Right lung (tissue), 5 donors: Measurements from ENCODE around the gene LOXL3. TPM values are rescaled to one million over a fixed set of nuclear protein-coding genes. Genes with fewer than 3 reads are reported as not detected.

ENCODE experiments used
- DNase-seq, 2 donors: peaks; one replicate each; pipeline ENCODE4 v3.0.0-alpha.2; 2013
- polyA plus RNA-seq, 5 donors: library from polyadenylated mRNA; unstranded; fragments of 120-200 nt; gene quantifications; one replicate each; pipeline versions ENCODE4 v1.2.1 to v1.2.3, GENCODE V29; 2013; ENCODE audit warnings: inconsistent platforms in 1 of 5, low replicate concordance in 1 of 5; ENCODE audit not compliant: insufficient read length in 5 of 5, insufficient read depth in 1 of 5

LOXL3 gene
- polyA plus RNA-seq, 5 donors = 7.9 to 9.9 (median 9.6) TPM

DNA sequence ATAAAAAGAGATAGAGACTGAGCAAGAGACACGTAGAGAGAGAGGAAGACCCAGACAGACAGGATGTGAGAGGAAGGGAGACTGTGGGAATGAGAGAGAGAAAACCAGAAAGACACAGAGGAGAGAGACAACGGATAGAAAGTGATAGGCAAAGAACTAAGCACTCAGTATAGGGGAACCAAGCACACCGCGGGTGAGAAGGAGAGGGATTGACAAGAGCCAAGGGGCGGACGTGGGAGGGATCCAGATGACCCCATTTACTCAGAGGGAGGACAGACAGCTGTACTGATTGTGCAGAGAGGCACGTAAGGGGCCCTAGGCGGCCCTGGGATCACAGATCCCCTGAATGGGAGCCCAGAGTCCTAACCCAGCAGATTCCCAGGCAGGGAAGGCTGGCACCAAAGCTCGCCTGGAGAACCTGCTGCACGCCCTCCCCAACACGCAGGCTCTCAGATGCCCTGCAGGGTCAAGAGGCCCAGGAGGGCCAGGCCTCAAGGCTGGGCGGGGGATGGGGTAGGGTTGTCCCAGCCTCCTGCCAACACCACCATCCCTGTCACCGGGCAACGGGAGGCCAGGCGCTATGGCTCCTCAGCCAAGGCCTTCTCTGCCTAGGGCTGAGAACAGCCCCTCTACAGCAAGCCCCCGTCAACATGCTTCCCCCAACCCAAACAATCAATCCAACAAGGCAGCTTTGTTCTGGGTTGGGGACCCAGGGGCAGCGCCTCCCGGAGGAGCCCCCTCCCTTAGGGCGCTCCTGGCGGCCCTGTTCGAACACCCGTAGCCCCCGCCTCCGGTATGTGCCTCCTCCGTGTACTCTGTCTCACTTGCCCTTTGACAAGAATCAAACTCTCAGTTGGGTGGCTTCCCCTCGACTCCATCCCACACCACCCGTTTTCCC lies 579 bp downstream of the LOXL3 start:
- DNase-seq = no peak

DNA sequence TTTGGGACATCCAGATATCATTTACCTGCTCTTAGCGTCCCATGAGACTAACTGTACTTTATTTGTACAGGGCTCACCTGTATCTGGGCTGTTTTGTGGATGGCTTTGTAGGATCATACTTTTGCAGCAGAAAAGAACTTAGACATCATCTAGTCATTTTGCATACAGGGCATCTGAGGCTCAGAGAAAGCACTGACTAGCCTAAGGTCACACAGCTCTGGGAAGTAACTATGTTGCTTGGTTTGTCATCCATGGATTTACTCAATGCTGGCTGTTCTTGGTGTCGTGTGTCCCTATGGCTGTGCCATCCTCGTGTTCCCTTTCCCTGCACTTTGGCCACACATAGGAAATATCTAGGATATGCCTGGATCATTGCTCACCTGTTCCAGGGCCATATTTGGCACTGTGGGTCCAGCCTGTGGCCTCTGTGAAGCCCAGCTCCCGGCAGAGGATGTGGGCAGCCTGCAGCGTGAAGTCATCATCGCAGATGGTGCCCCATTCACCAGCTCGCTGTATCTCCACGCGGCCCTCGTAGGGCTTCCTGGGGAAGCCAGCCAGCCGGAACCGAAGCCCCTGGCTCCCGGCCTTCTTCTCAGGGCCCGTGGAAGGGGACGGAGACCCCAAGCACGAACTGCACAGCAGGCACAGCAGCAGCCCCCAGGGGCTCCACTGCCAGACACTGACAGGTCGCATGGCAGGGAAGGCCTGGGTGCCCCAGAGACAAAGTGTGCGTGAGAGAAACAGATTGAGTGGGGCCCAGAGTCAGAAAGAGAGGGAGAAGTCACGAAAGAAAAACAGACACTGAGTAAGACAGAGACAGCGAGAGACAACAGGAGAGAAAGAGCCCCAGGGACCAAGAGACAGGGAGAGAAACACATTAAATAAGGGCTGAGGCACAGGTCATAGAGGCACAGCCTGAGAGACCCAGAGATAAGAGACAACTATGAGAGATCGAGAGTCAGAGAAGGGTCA lies 1.5 kb downstream of the LOXL3 start:
- DNase-seq = no peak

DNA sequence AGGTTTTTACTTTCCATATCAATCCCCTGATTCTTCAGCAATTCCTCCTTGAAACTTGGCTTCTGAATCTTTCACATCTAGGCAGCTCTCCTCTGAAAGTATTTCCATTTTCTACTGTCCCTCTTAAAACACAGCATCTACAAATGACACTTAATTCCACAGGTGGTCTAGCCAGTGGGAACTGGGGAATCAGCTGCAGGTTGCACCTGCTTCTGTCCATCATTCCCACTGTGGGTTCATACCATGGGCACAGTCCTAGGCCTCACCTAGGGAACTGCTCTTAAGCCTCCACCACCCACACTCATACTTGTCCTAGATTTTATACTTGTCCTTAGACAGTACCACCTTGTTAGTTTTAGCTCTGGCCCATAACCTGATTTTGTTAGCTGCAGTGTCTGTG lies 2.2 kb downstream of the LOXL3 start:
- DNase-seq = no peak

DNA sequence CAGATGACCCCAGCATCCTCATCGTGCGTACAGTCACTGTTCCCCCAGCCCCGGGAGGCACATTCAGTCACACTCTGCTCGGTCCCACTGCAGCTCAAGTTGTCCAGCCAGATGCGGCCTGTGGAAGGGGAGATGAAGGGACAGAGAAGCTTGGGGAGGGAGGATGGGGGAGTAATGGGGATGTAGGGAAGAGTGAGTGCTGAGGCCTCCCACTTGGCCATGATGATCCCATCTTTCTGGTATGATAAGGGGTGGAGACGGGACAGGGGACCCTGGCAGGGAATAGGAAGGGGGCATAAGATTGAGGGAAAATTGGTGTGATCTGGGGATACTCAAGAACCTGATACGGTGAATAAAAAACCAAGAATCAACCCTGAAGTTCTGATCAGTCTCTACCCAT lies 3.5 kb downstream of the LOXL3 start:
- no peak for DNase-seq

DNA sequence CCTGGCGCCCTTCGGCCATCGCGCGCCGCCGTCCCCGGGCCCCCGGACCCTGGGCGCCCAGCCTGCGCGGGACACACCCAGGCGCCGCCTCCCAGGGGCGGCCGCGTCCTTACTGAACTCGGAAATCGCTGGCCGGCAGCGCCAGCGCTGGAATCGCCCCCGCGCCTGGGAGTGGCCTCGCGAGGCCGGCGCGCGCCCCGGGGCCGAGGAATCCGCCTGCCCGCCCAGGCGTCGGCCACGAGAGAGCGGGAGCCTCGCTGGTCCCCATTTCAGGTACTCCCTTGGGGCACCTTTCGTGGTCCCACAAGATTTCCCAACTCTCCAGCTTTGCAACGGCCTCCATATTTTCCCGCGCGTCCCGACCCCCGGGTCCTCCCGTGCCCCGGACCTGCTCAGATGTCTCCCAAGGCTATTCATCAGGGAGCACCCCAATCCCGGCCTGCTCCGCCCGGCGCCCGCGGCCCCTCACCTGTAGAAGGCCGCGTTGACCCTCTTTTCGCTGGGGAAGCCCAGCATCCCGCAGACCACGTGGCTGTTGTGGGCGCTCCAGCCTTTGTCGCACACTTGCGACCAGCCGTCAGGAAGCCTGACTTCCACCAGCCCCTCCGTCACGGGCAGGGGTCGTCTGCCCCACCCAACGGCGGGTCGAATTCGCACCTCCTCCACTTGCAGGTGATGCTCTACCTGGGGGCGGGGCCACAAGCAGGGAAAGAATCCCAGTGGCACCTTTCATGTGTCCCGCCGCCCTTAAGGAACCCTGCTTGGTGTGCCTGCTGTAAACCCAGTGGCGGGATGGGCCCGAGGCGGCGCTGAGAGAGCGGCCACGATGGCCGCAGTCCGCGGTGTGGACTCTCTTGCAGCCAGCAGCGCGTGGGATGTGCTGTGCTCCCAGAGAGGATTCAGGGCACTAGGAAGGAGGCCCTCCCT lies 4.6 kb downstream of the LOXL3 start:
- DNase-seq = peak; percentile 50 to 57

DNA sequence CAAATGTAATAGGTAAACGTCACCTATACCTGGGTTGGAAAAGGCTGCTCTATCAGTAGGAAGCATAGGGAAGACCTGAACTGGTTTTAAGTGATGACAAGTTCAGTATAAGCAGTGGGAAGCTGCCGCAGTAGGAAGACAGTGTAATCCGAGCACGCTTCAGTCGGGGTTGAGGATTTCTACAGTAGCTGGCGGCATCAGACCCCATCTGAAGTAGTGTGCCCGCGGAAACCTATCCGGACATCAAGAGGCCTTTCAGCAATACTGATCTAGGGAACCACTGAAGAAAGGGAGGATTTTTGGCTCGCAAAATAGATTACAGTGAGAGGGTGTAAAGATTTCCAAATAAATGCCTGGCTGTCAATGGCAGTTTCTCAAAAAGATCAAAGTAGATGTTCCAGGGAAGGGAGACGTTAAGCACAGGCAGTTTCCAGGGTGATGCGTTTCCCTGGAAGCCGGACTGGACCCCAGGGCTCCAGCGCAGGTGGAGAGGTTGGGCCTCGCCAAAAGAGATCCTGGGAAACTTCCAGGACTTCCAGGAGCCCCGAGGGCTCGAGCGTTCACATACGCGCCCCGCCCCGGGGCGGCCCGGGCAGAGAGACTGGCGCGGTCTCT lies 5.3 kb downstream of the LOXL3 start:
- DNase-seq = peak in 1 of 2 donors; percentile 7

DNA sequence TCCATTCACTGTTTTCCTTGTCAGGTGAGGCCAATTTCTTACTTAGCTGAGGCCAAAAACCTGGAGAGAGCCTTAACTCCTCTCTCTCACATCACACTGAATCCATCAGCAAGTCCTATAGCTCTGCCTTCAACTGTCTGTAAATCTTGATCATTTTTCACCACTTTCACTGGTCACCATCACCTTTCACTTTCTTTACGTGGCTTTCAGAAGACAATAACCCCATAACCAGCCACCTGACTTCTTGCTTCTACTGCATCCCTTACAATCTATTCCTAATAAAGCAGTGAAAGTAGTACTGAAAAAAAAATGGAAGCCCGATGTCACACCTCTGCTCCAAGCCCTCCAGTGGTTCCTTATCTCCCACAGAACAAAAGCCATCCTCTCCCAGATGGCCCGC lies 7.7 kb downstream of the LOXL3 start:
- no peak for DNase-seq

DNA sequence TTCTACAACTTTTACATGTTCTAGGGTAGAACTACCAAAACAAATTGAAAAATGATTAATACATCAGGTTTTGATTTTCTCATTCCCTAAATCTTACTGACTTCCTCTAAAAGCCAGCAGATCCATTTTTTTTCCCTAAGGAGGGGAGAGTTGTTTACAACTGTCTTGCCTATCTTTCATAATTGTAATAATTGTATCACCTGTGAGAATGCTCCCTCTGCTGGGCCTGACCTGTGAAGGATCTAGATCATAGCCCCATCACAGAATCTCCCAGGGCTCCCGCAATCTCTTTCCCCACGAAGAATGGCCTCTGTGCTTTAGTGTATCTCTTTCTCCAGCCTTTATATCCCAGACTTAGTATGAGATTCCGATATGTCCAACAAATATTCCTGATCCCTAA lies 9.1 kb downstream of the LOXL3 start:
- no peak for DNase-seq

DNA sequence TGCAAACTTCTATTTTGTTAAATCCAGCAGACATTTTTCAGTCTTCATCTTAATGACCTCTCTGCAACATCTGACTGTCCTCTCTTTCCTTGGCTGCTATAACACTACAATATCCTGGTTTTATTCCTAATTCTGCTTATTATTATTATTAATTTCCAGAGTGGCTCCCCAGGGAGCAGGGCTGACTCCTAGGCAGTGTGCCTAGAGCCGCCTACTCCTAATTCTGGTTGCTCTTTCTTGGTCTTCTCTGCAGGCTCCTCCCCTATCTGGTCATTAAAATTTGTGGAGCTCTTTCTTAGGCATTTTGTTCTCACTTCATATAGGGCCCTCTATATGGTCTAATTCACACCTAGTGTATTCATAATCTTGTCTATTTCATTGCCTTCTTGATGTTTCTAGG lies 10.8 kb downstream of the LOXL3 start:
- no peak for DNase-seq

DNA sequence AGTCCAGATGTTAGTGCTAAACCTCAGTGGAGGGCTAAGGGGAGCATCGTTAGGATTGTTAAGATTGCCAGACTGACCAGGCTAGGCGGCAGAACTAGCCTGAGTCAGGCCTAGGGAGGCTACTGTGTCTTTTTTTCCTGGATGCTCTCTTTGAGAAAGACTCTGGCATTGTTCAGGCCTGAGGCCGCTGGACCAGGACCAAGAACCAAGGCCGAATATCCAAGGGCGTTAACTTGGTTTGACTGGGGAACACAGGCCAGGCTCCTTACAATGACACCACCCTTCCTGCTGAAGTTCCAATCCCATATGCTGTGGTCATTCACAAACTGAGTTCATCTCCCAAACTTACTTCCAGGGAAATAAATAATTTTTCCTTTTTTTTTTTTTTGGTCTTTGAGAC lies 13.5 kb downstream of the LOXL3 start:
- no peak for DNase-seq

DNA sequence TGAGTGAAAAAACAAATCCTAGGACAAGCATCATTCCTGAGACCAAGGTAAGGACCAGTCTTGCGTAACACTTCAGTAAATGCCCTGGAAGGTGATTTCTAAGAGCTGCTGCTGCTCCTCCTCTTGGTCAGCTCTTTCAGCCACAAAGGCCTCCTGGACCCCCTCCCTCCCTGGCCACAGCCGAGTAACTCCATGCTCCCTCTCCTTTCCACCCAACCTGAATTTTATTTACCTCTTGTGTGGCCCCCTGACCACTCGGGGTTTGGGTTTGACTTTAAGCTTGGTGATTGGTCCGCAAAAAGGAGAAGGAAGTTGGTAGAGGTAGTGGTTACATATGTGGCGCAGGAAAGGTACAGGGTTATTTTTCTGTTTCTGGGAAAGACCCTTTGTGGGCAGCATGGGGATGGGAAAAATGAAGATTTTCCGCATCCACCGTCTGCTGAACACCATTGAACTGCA lies 14.8 kb downstream of the LOXL3 start:
- no peak for DNase-seq

DNA sequence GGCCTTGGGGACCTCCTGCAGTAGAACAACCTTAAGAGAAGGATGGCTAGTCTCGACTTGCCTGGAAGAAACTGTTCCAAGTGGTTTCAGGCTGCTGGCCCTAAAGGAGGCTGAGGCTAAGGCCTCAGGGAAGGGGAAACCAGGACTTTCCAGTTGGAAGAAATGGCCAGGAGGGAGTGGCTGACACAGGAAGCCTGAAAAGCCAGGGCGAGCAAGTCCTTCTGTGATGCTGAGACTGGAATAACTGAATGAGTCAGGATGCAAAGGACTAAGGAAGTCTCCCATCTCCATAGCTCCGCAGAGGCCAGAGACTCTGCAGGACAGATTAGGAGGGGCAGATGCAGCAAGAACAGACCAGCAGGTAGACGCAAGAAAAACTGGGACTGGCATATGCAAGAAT lies 16.6 kb downstream of the LOXL3 start:
- no peak for DNase-seq

DNA sequence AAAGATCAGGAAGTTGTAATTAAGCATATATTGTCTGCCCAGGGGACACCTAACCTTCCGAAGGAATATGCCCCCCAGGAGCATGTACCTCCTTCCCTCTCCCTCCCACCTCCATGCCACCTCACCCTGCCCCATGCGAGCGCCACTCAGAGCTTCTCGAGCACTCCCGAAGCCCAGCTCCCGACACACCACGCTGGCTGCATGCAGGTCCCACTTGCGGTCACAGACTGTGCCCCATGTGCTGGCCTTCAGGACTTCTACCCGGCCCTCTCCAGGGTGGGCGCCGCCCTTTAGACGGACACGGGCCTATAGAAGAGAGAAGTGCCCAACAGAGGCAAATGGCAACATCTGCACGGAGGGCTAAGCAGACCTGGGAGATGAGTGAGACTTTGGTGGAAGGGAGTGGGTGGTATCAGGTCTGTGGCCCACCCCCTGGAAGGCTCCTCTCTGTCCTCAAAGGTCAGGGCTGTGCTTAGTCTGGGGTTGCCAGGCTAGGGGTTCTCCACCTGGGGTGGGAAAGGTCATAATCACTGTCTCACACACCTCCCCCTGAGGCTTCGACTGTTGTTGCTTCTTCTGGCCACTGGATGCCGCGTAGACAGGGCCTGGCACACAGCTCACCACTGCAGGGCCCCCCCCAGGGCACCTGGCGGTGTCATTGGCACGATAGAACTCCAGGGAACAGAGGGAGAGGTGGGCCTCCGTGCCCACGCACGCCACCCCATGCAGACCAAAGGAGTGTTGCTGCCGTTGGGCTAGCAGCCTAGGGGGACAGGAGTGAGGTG lies 17.4 kb downstream of the LOXL3 start:
- DNase-seq = no peak

DNA sequence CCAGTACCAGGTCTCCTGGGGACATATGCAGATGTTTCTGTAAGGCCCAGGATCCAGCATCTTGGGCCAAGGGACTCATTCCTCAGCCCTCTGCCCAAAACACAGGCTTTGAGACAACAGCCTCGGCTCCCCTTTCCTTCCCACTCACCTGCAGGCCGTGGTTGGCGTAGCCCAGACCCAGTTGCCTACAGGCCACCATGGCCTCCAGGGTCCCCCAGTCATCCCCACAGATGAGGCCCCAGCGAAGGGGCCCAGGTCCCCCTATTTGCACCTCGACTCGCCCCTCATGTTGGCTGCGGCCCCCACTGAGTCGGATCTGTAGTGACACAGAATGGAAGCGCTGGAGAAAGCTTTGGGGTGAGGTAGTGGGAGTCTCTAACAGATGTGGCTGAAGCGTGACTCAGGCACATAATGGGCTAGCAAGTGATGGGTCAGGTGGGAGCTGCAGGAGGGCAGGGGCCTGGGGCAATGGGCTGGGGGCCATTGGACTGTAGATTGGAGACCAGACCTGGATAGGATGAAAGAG lies 18.2 kb downstream of the LOXL3 start:
- no peak for DNase-seq

DNA sequence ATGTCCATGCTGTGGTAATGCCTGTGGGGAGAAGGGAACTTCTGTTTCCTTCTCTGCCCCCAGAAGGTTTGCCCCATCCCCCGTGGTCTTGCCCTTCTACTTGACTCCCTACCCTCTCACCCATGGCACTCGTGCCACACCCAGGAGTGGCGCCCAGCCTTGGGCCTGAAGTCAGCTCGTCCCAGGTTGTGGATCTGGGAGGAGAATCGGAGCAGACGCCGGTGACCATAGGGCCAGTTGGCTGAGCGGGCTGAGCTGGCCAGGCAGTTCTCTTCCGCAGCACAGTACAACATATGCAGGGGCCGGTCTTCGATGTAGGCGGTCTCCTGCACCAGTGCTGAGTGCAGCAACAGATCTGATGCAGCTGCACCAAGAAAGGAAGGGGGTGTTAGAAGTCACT lies 19.3 kb downstream of the LOXL3 start:
- no peak for DNase-seq

DNA sequence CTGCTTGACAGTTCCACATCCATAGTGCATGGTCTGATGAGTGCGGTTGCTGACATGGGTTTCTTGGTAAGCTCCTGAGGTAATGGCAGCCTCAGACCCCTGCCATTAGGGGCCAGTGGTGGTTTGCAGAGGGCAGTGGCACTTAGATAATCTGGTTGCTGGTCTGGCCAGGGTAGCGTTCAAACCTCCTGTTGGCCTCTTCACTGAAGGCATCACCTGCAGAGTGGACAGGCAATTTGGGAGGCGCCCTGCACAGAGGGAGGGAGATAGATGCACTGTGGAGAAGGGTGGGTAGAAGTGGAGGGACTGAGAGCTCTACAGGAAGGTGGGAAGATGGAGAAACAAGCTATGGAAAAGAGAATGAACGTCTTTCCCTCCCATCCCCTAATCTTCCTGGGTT lies 20.3 kb downstream of the LOXL3 start:
- no peak for DNase-seq

DNA sequence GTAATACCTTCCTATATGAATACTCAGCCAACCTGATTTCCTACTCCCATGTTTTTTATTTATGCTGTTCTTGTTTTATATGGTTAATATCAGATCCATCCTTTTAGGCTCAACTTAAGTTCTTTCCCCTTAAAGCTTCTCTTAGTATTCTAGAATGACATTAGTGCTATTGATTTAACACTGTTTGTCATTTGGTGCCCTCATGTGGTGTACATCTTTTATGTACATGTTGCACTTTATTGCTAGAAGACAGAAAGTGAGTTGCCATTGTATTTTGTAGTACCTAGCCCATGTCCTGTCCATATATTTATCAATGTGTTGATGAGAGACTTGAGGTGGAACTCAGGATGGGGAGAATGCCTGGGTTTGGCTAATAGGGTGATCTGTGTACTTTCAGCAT lies 21.5 kb downstream of the LOXL3 start:
- DNase-seq = no peak

DNA sequence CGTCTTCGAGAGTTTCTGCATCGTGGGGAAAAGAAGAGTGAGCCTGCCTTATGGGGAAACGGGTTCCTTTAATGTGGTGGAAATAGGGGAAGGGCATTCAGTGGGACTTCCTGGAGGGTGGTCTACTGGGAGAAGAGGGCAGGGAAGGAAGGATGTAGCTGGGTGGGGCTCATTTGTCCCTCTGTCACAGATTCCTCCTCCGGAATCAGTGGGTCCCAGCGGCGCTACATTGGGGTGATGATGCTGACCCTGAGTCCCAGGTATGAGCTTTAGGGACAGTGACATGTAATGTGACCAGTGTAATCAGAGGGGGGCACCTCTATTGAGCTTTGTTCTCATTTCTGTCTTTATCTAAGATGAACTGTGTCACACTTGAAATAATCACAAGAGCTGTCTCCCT lies 22.1 kb downstream of the LOXL3 start:
- DNase-seq = no peak

DNA sequence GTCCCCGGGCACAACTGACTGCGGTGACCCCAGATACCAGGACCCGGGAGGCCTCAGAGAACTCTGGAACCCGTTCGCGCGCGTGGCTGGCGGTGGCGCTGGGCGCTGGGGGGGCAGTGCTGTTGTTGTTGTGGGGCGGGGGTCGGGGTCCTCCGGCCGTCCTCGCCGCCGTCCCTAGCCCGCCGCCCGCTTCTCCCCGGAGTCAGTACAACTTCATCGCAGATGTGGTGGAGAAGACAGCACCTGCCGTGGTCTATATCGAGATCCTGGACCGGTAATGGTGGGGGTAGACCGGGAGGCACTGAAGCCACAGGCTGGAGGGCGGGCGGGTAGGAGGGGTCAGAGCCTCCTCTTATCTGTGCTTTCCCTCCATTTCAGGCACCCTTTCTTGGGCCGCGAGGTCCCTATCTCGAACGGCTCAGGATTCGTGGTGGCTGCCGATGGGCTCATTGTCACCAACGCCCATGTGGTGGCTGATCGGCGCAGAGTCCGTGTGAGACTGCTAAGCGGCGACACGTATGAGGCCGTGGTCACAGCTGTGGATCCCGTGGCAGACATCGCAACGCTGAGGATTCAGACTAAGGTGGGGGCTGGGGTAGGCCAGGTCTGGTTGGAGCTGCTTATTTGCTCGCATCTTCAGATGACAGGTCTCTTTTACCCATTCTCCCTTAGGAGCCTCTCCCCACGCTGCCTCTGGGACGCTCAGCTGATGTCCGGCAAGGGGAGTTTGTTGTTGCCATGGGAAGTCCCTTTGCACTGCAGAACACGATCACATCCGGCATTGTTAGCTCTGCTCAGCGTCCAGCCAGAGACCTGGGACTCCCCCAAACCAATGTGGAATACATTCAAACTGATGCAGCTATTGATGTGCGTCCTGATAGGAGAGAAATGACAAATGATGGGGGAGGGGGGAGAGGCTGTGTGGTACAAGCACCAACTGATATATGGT lies 23.2 kb downstream of the LOXL3 start:
- DNase-seq = no peak
